ENCODE results near the gene MAN2B2.

DNA sequence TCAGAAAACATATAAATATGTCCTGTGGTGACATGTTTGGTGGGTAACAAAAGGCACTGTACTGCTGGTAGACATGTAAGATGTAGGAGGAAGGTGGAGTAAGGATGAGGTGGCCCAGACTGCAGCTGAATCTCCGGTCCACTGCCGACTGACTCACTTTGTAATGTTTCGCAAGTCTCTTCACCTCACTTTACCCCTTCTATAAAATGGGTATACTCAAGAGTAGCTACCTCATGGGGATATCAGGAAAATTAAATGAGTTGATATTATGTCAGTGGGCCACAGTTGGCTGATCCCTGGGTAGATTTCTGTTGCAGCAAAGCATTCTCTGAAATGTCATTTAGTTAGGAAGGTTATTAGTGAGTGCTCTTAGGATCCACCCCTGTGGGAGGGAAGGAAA, 87.6 kb downstream of the MAN2B2 start:
- TF ChIP-seq, protein P1, sequence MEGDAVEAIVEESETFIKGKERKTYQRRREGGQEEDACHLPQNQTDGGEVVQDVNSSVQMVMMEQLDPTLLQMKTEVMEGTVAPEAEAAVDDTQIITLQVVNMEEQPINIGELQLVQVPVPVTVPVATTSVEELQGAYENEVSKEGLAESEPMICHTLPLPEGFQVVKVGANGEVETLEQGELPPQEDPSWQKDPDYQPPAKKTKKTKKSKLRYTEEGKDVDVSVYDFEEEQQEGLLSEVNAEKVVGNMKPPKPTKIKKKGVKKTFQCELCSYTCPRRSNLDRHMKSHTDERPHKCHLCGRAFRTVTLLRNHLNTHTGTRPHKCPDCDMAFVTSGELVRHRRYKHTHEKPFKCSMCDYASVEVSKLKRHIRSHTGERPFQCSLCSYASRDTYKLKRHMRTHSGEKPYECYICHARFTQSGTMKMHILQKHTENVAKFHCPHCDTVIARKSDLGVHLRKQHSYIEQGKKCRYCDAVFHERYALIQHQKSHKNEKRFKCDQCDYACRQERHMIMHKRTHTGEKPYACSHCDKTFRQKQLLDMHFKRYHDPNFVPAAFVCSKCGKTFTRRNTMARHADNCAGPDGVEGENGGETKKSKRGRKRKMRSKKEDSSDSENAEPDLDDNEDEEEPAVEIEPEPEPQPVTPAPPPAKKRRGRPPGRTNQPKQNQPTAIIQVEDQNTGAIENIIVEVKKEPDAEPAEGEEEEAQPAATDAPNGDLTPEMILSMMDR (conservative IDR thresholded peaks at IDR 0.05) = no peak
- no peak for TF ChIP-seq EZH2 (IDR thresholded peaks at IDR 0.05; ENCODE audit: low read depth)

All from PC-9 (cell line).